HepG2 (cell line): ENCODE results near the gene HOXC10. TPM values are rescaled to one million over a fixed set of nuclear protein-coding genes. Genes with fewer than 3 reads are reported as not detected.

Experiments used
- GZF1 ChIP-seq: sonication (generic); formaldehyde crosslinking; IDR thresholded peaks from 2 replicates; pipeline ENCODE4 v1.5.1; 2020; ENCODE audit warnings: mild to moderate bottlenecking, missing genetic modification reagents
- MTF2 ChIP-seq: sonication (generic); formaldehyde crosslinking; IDR thresholded peaks from 2 replicates; pipeline ENCODE4 v1.5.0; 2020; ENCODE audit warnings: missing genetic modification reagents, borderline replicate concordance
- PHF8 ChIP-seq: sonication (generic); formaldehyde crosslinking; IDR thresholded peaks from 2 replicates; pipeline ENCODE4 v1.5.0; 2020; ENCODE audit warnings: missing genetic modification reagents
- RORA ChIP-seq: sonication (generic); formaldehyde crosslinking; IDR thresholded peaks from 2 replicates; pipeline ENCODE4 v1.5.0; 2020; ENCODE audit warnings: mild to moderate bottlenecking, missing genetic modification reagents, moderate library complexity
- SP2 ChIP-seq: sonication (generic); formaldehyde crosslinking; IDR thresholded peaks from 2 replicates; pipeline ENCODE4 v1.5.1; 2020; ENCODE audit warnings: mild to moderate bottlenecking, missing genetic modification reagents
- STAT6 ChIP-seq: sonication (generic); formaldehyde crosslinking; IDR thresholded peaks from 2 replicates; pipeline ENCODE4 v1.4.0; 2020; ENCODE audit warnings: missing genetic modification reagents, mild to moderate bottlenecking, borderline replicate concordance
- ZFX ChIP-seq: sonication (generic); formaldehyde crosslinking; IDR thresholded peaks from 2 replicates; pipeline ENCODE4 v1.4.0; 2020; ENCODE audit warnings: mild to moderate bottlenecking, low read depth, missing genetic modification reagents, moderate library complexity
- ZMYM4 ChIP-seq: sonication (generic); formaldehyde crosslinking; IDR thresholded peaks from 2 replicates; pipeline ENCODE4 v1.8.1; 2023; ENCODE audit warnings: mild to moderate bottlenecking, missing genetic modification reagents
- ZNF143 ChIP-seq: sonication (generic); formaldehyde crosslinking; IDR thresholded peaks from 2 replicates; pipeline ENCODE4 v1.4.0; 2020; ENCODE audit warnings: missing genetic modification reagents
- ZNF230 ChIP-seq: sonication (generic); formaldehyde crosslinking; IDR thresholded peaks from 2 replicates; pipeline ENCODE4 v1.4.0; 2020; ENCODE audit warnings: mild to moderate bottlenecking, missing genetic modification reagents
- ZNF598 ChIP-seq: sonication (generic); formaldehyde crosslinking; IDR thresholded peaks from 2 replicates; pipeline ENCODE4 v1.5.1; 2020; ENCODE audit warnings: mild to moderate bottlenecking, missing genetic modification reagents, borderline replicate concordance
- ZNF616 ChIP-seq: sonication (generic); formaldehyde crosslinking; IDR thresholded peaks from 2 replicates; pipeline ENCODE4 v1.5.0; 2020; ENCODE audit warnings: low read depth, mild to moderate bottlenecking, missing genetic modification reagents
- ZNF790 ChIP-seq: sonication (generic); formaldehyde crosslinking; IDR thresholded peaks from 2 replicates; pipeline ENCODE4 v1.8.0; 2022; ENCODE audit warnings: missing genetic modification reagents, mild to moderate bottlenecking, borderline replicate concordance
- polyA plus RNA-seq, 8 experiments: library from polyadenylated mRNA; depleted of rRNA in 3 of 8; stranded (reverse) in 7 of 8; unstranded in 1 of 8; fragments of >200 nt; fragmentation: Illumina TruSeq in 4 of 8; extraction: Trizol in 4 of 8; gene quantifications; 2 replicates each; pipeline versions ENCODE4 v1.2.1 to v1.2.3, GENCODE V29; 2011 to 2016; ENCODE audit warnings: low read depth in 4 of 8, missing spikeins in 1 of 8, mixed read lengths in 1 of 8; ENCODE audit not compliant: insufficient read depth in 1 of 8
- total RNA-seq, 5 experiments: library from RNA; depleted of rRNA; stranded (reverse); fragments of >200 nt; fragmentation: Illumina TruSeq; extraction: Trizol; gene quantifications; 2 replicates each; pipeline ENCODE4 v1.2.3, GENCODE V29; 2016; ENCODE audit warnings: low read depth in 1 of 5
- TF ChIP-seq, protein P1 (sequence below): sonication (generic); formaldehyde crosslinking; IDR thresholded peaks from one replicate; pipeline ENCODE4 v1.5.1; 2020; ENCODE audit warnings: mild to moderate bottlenecking, missing genetic modification reagents; ENCODE audit errors: not compliant biosample characterization
- TF ChIP-seq, protein P2 (sequence below): sonication (generic); formaldehyde crosslinking; IDR thresholded peaks from 2 replicates; pipeline ENCODE4 v1.5.1; 2020; ENCODE audit warnings: mild to moderate bottlenecking, missing genetic modification reagents, moderate library complexity

HOXC10 gene
- total and polyA plus RNA-seq, 2 of the 13 experiments (the other 11 are each of a cell fraction or from before 2014, with no cell fraction given): not detected

DNA sequence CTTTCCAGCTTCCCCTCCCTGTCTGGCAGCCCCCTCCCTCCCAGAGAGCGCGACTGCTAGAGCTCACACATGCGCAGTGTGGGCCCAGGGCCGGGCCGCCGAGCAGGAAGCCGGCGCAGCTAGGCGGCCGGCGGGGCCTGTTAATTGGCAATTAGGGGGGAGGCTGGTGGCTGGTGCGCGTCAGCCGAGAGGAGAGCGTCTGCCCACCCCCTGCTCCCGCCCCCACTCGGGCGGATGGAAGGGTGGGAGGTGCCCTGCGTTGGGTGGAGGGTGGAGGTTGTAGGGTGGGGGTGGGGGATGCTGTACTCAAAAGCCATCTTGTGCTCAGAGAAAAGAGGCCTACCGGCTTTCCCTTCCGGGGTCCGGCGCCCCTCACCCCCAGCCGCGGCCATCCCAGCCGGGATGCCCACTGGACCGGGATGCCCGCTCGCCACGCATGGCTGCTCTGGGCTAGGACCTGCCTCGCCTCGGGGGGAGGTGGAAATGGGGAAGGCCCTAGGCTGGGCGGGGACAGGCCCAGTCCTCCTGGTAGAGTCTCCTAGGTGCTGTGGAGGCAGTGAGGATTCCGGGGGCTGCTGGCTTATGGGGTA, 33.0 kb downstream of the HOXC10 start (continued):
- TF ChIP-seq, protein P1, sequence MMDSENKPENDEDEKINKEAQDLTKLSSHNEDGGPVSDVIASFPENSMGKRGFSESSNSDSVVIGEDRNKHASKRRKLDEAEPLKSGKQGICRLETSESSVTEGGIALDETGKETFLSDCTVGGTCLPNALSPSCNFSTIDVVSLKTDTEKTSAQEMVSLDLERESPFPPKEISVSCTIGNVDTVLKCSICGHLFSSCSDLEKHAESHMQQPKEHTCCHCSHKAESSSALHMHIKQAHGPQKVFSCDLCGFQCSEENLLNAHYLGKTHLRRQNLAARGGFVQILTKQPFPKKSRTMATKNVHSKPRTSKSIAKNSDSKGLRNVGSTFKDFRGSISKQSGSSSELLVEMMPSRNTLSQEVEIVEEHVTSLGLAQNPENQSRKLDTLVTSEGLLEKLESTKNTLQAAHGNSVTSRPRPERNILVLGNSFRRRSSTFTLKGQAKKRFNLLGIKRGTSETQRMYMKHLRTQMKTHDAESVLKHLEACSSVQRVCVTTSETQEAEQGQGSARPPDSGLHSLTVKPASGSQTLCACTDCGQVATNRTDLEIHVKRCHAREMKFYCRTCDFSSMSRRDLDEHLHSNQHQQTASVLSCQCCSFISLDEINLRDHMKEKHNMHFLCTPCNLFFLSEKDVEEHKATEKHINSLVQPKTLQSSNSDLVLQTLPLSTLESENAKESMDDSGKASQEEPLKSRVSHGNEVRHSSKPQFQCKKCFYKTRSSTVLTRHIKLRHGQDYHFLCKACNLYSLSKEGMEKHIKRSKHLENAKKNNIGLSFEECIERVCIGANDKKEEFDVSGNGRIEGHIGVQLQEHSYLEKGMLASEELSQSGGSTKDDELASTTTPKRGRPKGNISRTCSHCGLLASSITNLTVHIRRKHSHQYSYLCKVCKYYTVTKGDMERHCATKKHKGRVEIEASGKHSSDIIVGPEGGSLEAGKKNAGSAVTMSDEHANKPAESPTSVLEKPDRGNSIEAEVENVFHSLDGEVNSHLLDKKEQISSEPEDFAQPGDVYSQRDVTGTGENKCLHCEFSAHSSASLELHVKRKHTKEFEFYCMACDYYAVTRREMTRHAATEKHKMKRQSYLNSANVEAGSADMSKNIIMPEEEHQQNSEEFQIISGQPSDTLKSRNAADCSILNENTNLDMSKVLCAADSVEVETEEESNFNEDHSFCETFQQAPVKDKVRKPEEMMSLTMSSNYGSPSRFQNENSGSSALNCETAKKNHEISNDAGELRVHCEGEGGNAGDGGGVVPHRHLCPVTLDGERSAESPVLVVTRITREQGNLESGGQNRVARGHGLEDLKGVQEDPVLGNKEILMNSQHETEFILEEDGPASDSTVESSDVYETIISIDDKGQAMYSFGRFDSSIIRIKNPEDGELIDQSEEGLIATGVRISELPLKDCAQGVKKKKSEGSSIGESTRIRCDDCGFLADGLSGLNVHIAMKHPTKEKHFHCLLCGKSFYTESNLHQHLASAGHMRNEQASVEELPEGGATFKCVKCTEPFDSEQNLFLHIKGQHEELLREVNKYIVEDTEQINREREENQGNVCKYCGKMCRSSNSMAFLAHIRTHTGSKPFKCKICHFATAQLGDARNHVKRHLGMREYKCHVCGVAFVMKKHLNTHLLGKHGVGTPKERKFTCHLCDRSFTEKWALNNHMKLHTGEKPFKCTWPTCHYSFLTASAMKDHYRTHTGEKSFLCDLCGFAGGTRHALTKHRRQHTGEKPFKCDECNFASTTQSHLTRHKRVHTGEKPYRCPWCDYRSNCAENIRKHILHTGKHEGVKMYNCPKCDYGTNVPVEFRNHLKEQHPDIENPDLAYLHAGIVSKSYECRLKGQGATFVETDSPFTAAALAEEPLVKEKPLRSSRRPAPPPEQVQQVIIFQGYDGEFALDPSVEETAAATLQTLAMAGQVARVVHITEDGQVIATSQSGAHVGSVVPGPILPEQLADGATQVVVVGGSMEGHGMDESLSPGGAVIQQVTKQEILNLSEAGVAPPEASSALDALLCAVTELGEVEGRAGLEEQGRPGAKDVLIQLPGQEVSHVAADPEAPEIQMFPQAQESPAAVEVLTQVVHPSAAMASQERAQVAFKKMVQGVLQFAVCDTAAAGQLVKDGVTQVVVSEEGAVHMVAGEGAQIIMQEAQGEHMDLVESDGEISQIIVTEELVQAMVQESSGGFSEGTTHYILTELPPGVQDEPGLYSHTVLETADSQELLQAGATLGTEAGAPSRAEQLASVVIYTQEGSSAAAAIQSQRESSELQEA (CRISPR knock-in tag): no peak
- TF ChIP-seq PHF8: peak; percentile 62
- no peak for TF ChIP-seq STAT6 (CRISPR knock-in tag)
- no peak for TF ChIP-seq RORA (CRISPR knock-in tag)
- 0 out of 2 replicates have a peak, but pooled peaks have one; percentile 55 for TF ChIP-seq MTF2
- TF ChIP-seq ZFX (CRISPR knock-in tag): peak; percentile 70
- TF ChIP-seq ZNF616: no peak
- TF ChIP-seq, protein P2, sequence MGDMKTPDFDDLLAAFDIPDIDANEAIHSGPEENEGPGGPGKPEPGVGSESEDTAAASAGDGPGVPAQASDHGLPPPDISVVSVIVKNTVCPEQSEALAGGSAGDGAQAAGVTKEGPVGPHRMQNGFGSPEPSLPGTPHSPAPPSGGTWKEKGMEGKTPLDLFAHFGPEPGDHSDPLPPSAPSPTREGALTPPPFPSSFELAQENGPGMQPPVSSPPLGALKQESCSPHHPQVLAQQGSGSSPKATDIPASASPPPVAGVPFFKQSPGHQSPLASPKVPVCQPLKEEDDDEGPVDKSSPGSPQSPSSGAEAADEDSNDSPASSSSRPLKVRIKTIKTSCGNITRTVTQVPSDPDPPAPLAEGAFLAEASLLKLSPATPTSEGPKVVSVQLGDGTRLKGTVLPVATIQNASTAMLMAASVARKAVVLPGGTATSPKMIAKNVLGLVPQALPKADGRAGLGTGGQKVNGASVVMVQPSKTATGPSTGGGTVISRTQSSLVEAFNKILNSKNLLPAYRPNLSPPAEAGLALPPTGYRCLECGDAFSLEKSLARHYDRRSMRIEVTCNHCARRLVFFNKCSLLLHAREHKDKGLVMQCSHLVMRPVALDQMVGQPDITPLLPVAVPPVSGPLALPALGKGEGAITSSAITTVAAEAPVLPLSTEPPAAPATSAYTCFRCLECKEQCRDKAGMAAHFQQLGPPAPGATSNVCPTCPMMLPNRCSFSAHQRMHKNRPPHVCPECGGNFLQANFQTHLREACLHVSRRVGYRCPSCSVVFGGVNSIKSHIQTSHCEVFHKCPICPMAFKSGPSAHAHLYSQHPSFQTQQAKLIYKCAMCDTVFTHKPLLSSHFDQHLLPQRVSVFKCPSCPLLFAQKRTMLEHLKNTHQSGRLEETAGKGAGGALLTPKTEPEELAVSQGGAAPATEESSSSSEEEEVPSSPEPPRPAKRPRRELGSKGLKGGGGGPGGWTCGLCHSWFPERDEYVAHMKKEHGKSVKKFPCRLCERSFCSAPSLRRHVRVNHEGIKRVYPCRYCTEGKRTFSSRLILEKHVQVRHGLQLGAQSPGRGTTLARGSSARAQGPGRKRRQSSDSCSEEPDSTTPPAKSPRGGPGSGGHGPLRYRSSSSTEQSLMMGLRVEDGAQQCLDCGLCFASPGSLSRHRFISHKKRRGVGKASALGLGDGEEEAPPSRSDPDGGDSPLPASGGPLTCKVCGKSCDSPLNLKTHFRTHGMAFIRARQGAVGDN: peak; percentile 56
- no peak for TF ChIP-seq SP2 (CRISPR knock-in tag)
- no peak for TF ChIP-seq ZNF230
- no peak for TF ChIP-seq ZMYM4 (CRISPR knock-in tag)
- no peak for TF ChIP-seq ZNF598 (CRISPR knock-in tag)
- TF ChIP-seq GZF1 (CRISPR knock-in tag): no peak
- no peak for TF ChIP-seq ZNF790
- TF ChIP-seq ZNF143 (CRISPR knock-in tag): no peak
